Osteocyte (in vitro differentiated cells): ENCODE data around the gene MLH3. TPM values are rescaled to one million over a fixed set of nuclear protein-coding genes. Genes with fewer than 3 reads are reported as not detected.

Experiments
- DNase-seq: peaks from one replicate; pipeline ENCODE4 v3.0.0; 2021; ENCODE audit warnings: mixed read lengths; ENCODE audit not compliant: unreplicated experiment; ENCODE audit errors: extremely low spot score
- H3K27ac Mint-ChIP-seq: one replicate; pipeline ENCODE4 v1.8.0; 2021; ENCODE audit warnings: mild to moderate bottlenecking, mixed read lengths; ENCODE audit not compliant: unreplicated experiment
- H3K27me3 Mint-ChIP-seq: one replicate; pipeline ENCODE4 v1.8.0; 2021; ENCODE audit warnings: mixed read lengths; ENCODE audit not compliant: unreplicated experiment
- H3K36me3 Mint-ChIP-seq: one replicate; pipeline ENCODE4 v1.8.0; 2021; ENCODE audit warnings: mixed read lengths; ENCODE audit not compliant: unreplicated experiment
- H3K4me1 Mint-ChIP-seq: one replicate; pipeline ENCODE4 v1.8.0; 2021; ENCODE audit warnings: mixed read lengths; ENCODE audit not compliant: unreplicated experiment
- H3K4me3 Mint-ChIP-seq: one replicate; pipeline ENCODE4 v1.8.0; 2021; ENCODE audit warnings: mild to moderate bottlenecking, moderate library complexity, mixed read lengths; ENCODE audit not compliant: unreplicated experiment
- H3K9me3 Mint-ChIP-seq: one replicate; pipeline ENCODE4 v1.8.0; 2021; ENCODE audit warnings: mixed read lengths; ENCODE audit not compliant: unreplicated experiment
- CTCF ChIP-seq: fragments of 200-600 bp; sonication (generic); IDR thresholded peaks from 2 replicates; pipeline ENCODE4 v1.5.0; 2021; ENCODE audit warnings: antibody characterized with exemption, mild to moderate bottlenecking, moderate library complexity
- total RNA-seq: library from RNA; stranded (reverse); gene quantifications from 2 replicates; pipeline ENCODE4 v1.2.1, GENCODE V29; 2021

Gene MLH3
- total RNA-seq, 1 donor from 2014 or later, result 21.8 TPM

- TF ChIP-seq CTCF, result no peak
- Mint-ChIP-seq H3K4me3 (no peak overlapping the region), H3K27ac (no peak overlapping the region), H3K9me3 (no peaks in the 10 kb centered on the region), H3K36me3 (no peaks in the 10 kb centered on the region), H3K4me1 (peaks cover 19% of the 10 kb centered on the region), H3K27me3 (peaks cover 20% of the 10 kb centered on the region)
- DNase-seq, result no peak
Measured at GRCh38 chr14:74973905-74974363, 77.3 kb downstream of the MLH3 start.

GRCh38 chr14:74973003-74973653 is 78.1 kb downstream of the MLH3 start:
- peaks cover 22% of the 10 kb centered on the region for H3K27me3 Mint-ChIP-seq
- DNase-seq, result no peak
- no peak overlapping the region for H3K27ac Mint-ChIP-seq

GRCh38 chr14:74968811-74969210 is 82.5 kb downstream of the MLH3 start:
- no peak for TF ChIP-seq CTCF
- Mint-ChIP-seq H3K27me3 (peaks cover 29% of the 10 kb centered on the region), H3K27ac (no peak overlapping the region), H3K36me3 (no peaks in the 10 kb centered on the region), H3K4me1 (peaks cover 3% of the 10 kb centered on the region), H3K9me3 (no peaks in the 10 kb centered on the region), H3K4me3 (no peak overlapping the region)
- DNase-seq, result no peak

More at GRCh38 chr14:74973003-74973653, 78.1 kb downstream of the MLH3 start:
- no peak overlapping the region for H3K4me3 Mint-ChIP-seq
- no peaks in the 10 kb centered on the region for H3K9me3 Mint-ChIP-seq
- TF ChIP-seq CTCF, result no peak
- H3K36me3 Mint-ChIP-seq, result no peaks in the 10 kb centered on the region
- H3K4me1 Mint-ChIP-seq, result peaks cover 11% of the 10 kb centered on the region

GRCh38 chr14:74965486-74966153 is 85.6 kb downstream of the MLH3 start:
- Mint-ChIP-seq H3K4me1 (peaks cover 3% of the 10 kb centered on the region), H3K27me3 (peaks cover 50% of the 10 kb centered on the region), H3K27ac (no peak overlapping the region), H3K4me3 (no peak overlapping the region), H3K36me3 (no peaks in the 10 kb centered on the region), H3K9me3 (no peaks in the 10 kb centered on the region)
- no peak for DNase-seq
- TF ChIP-seq CTCF, result no peak

GRCh38 chr14:74964787-74965485 is 86.3 kb downstream of the MLH3 start:
- no peak for DNase-seq

More at GRCh38 chr14:74964787-74965485, 86.3 kb downstream of the MLH3 start:
- no peaks in the 10 kb centered on the region for H3K36me3 Mint-ChIP-seq
- H3K9me3 Mint-ChIP-seq, result no peaks in the 10 kb centered on the region
- peaks cover 3% of the 10 kb centered on the region for H3K4me1 Mint-ChIP-seq
- TF ChIP-seq CTCF, result no peak
- H3K27me3 Mint-ChIP-seq, result peaks cover 50% of the 10 kb centered on the region
- H3K27ac Mint-ChIP-seq, result no peak overlapping the region
- no peak overlapping the region for H3K4me3 Mint-ChIP-seq
